H1 (cell line): ENCODE results near the gene SPEN.

ENCODE experiments used
- CBX5 ChIP-seq: fragments of 300-800, 300-1000 bp; sonication (generic); IDR thresholded peaks from 2 replicates; pipeline ENCODE4 v1.7.1; 2016; ENCODE audit warnings: antibody characterized with exemption, low read length, low read depth
- CTCF ChIP-seq, 3 experiments: IDR thresholded peaks; 1 replicate in 2 of 3; 2 replicates in 1 of 3; pipeline versions ENCODE4 v1.5.1 to v1.6.1; 2011; ENCODE audit warnings: low read length in 3 of 3, mild to moderate bottlenecking in 3 of 3, inconsistent platforms in 2 of 3, low read depth in 1 of 3, moderate library complexity in 1 of 3; ENCODE audit not compliant: insufficient read depth in 1 of 3; ENCODE audit errors: control extremely low read depth in 1 of 3
- SAP30 ChIP-seq: fragments of 300-600 bp; sonication (generic); IDR thresholded peaks from 2 replicates; pipeline ENCODE4 v1.7.1; 2012; ENCODE audit warnings: low read length, moderate library complexity, mild to moderate bottlenecking, inconsistent platforms; ENCODE audit not compliant: insufficient read depth, insufficient replicate concordance
- TAF1 ChIP-seq: IDR thresholded peaks from 2 replicates; pipeline ENCODE4 v1.6.1; 2011; ENCODE audit warnings: mild to moderate bottlenecking, low read depth, low read length

- TF ChIP-seq CTCF (IDR thresholded peaks at IDR 0.05; ENCODE audit: control extremely low read depth in 1 of 3, insufficient read depth in 1 of 3, low read depth in 1 of 3, low read length in 3 of 3) (no peak), CBX5 (no peak), SAP30 (no peak), TAF1 (no peak)
Observed at GRCh38 chr1:15965228-15965767, 117.8 kb downstream of the SPEN start.
